ENCODE data around the gene CDH16.
"Not testable (repeated sequence)": the region's sequence is repeated elsewhere in the genome, so short reads cannot be mapped to it uniquely, and the experiment has no call there.

Gene CDH16

GRCh38 chr16:66936889-66937554, 18.3 kb upstream of the CDH16 start:
- H3K4me2 ChIP-seq (ENCODE audit: insufficient read depth, low read length, poor library complexity, severe bottlenecking) = no peak overlapping the region
- no peak overlapping the region for H3K9ac ChIP-seq (ENCODE audit: low read depth, low read length, poor library complexity)
- H3K4ac ChIP-seq (ENCODE audit: low read length) = no peak overlapping the region
- no peak for DNase-seq (ENCODE audit: low spot score)
- no peak overlapping the region for H2AK5ac ChIP-seq (ENCODE audit: low read depth, low read length)
- WGBS, 2 donors (ENCODE audit: extremely low coverage in 2 of 2, insufficient read length in 2 of 2, insufficient replicate concordance in 1 of 2) = no CpG with 5 or more reads among the region's 4 CpGs
- H3K36me3 ChIP-seq (replicated peaks in 1 of 2; ENCODE audit: control insufficient read depth in 2 of 2, insufficient read depth in 2 of 2, low read length in 2 of 2) = peaks cover 21 to 69% of the 10 kb centered on the region in 2 donors
- H2BK12ac ChIP-seq (ENCODE audit: low read length) = no peak overlapping the region
- no peaks in the 10 kb centered on the region for H3K27me3 ChIP-seq (ENCODE audit: control insufficient read depth in 3 of 3, insufficient read depth in 3 of 3, low read depth in 1 of 3, low read length in 3 of 3)
- no peak overlapping the region for H2BK5ac ChIP-seq (ENCODE audit: low read length)
- no peak overlapping the region for H3K27ac ChIP-seq (replicated peaks; ENCODE audit: low read length)
- H3K79me1 ChIP-seq (ENCODE audit: low read depth, low read length) = peaks cover 17% of the 10 kb centered on the region
- H3K18ac ChIP-seq (ENCODE audit: low read length) = no peak overlapping the region
- no peak overlapping the region for H3K14ac ChIP-seq (ENCODE audit: low read length)
- peaks cover 0 to 2% of the 10 kb centered on the region in 2 donors for H3K9me3 ChIP-seq (replicated peaks in 1 of 2; ENCODE audit: control insufficient read depth in 2 of 2, insufficient read depth in 1 of 2, low read depth in 1 of 2, low read length in 2 of 2)
- H3K4me1 ChIP-seq (ENCODE audit: control insufficient read depth in 2 of 2, insufficient read depth in 1 of 2, low read depth in 1 of 2, low read length in 2 of 2) = peaks cover 9% of the 10 kb centered on the region in 2 donors
- no peak overlapping the region for H3K23ac ChIP-seq (ENCODE audit: low read depth, low read length, poor library complexity)
- H2AFZ ChIP-seq (ENCODE audit: low read length) = no peak overlapping the region
- H4K91ac ChIP-seq (ENCODE audit: low read depth, low read length, poor library complexity) = no peak overlapping the region
- H4K8ac ChIP-seq (ENCODE audit: low read depth, low read length) = no peak overlapping the region
- no peak overlapping the region for H3K4me3 ChIP-seq (ENCODE audit: low read length in 2 of 2)
- no peak overlapping the region for H2BK120ac ChIP-seq (ENCODE audit: low read depth, low read length)
- no peak overlapping the region for H2BK15ac ChIP-seq (ENCODE audit: low read length)

- peak overlapping the region in 1 of 2 donors; percentile 99 for H3K4me3 ChIP-seq (ENCODE audit: low read length in 2 of 2)
- H3K18ac ChIP-seq (ENCODE audit: low read length) = no peak overlapping the region
- peaks cover 9% of the 10 kb centered on the region in 2 donors for H3K4me1 ChIP-seq (ENCODE audit: control insufficient read depth in 2 of 2, insufficient read depth in 1 of 2, low read depth in 1 of 2, low read length in 2 of 2)
- H2BK120ac ChIP-seq (ENCODE audit: low read depth, low read length) = no peak overlapping the region
- no peak overlapping the region for H4K8ac ChIP-seq (ENCODE audit: low read depth, low read length)
- H3K14ac ChIP-seq (ENCODE audit: low read length) = no peak overlapping the region
- no peak overlapping the region for H3K4ac ChIP-seq (ENCODE audit: low read length)
- H4K91ac ChIP-seq (ENCODE audit: low read depth, low read length, poor library complexity) = no peak overlapping the region
- no peak overlapping the region for H3K23ac ChIP-seq (ENCODE audit: low read depth, low read length, poor library complexity)
- no peak overlapping the region for H3K27ac ChIP-seq (replicated peaks; ENCODE audit: low read length)
- no peaks in the 10 kb centered on the region for H3K9me3 ChIP-seq (replicated peaks in 1 of 2; ENCODE audit: control insufficient read depth in 2 of 2, insufficient read depth in 1 of 2, low read depth in 1 of 2, low read length in 2 of 2)
- no peak overlapping the region for H2AK5ac ChIP-seq (ENCODE audit: low read depth, low read length)
- H2AFZ ChIP-seq (ENCODE audit: low read length) = no peak overlapping the region
- H2BK15ac ChIP-seq (ENCODE audit: low read length) = no peak overlapping the region
- WGBS, 2 donors (ENCODE audit: extremely low coverage in 2 of 2, insufficient read length in 2 of 2, insufficient replicate concordance in 1 of 2) = no CpG with 5 or more reads among the region's 6 CpGs
- H3K36me3 ChIP-seq (replicated peaks in 1 of 2; ENCODE audit: control insufficient read depth in 2 of 2, insufficient read depth in 2 of 2, low read length in 2 of 2) = peaks cover 18 to 68% of the 10 kb centered on the region in 2 donors
- H2BK5ac ChIP-seq (ENCODE audit: low read length) = no peak overlapping the region
- no peak overlapping the region for H3K4me2 ChIP-seq (ENCODE audit: insufficient read depth, low read length, poor library complexity, severe bottlenecking)
- no peaks in the 10 kb centered on the region for H3K27me3 ChIP-seq (ENCODE audit: control insufficient read depth in 3 of 3, insufficient read depth in 3 of 3, low read depth in 1 of 3, low read length in 3 of 3)
- no peak overlapping the region for H3K9ac ChIP-seq (ENCODE audit: low read depth, low read length, poor library complexity)
- DNase-seq (ENCODE audit: low spot score) = no peak
- no peak overlapping the region for H2BK12ac ChIP-seq (ENCODE audit: low read length)
- H3K79me1 ChIP-seq (ENCODE audit: low read depth, low read length) = peaks cover 17% of the 10 kb centered on the region
Measured at GRCh38 chr16:66936462-66936861, 17.8 kb upstream of the CDH16 start.

GRCh38 chr16:66935314-66936011, 16.8 kb upstream of the CDH16 start, which contains the start of gene CES2:
Gene CES2, plus strand, starts transcription at chr16:66935516. Its CDS starts 120 bp downstream, at chr16:66935636.
- Histone ChIP-seq H2BK120ac (ENCODE audit: low read depth, low read length) (no peak within 1 kb of the TSS), H3K4ac (ENCODE audit: low read length) (no peak within 1 kb of the TSS), H2BK12ac (ENCODE audit: low read length) (no peak within 1 kb of the TSS), H2AFZ (ENCODE audit: low read length) (peak within 1 kb of the TSS; percentile 94), H3K18ac (ENCODE audit: low read length) (peak within 1 kb of the TSS; percentile 99), H3K4me2 (ENCODE audit: insufficient read depth, low read length, poor library complexity, severe bottlenecking) (peak within 1 kb of the TSS; percentile 78), H3K79me1 (ENCODE audit: low read depth, low read length) (peaks cover 16% of the 10 kb centered on the region), H3K23ac (ENCODE audit: low read depth, low read length, poor library complexity) (peak within 1 kb of the TSS; percentile 98), H4K91ac (ENCODE audit: low read depth, low read length, poor library complexity) (no peak within 1 kb of the TSS), H3K9ac (ENCODE audit: low read depth, low read length, poor library complexity) (peak within 1 kb of the TSS; percentile 99), H3K27me3 (ENCODE audit: control insufficient read depth in 3 of 3, insufficient read depth in 3 of 3, low read depth in 1 of 3, low read length in 3 of 3) (no peaks in the 10 kb centered on the region), H3K36me3 (replicated peaks in 1 of 2; ENCODE audit: control insufficient read depth in 2 of 2, insufficient read depth in 2 of 2, low read length in 2 of 2) (peaks cover 12 to 58% of the 10 kb centered on the region in 2 donors), H3K14ac (ENCODE audit: low read length) (peak within 1 kb of the TSS; percentile 12), H2BK5ac (ENCODE audit: low read length) (peak within 1 kb of the TSS; percentile 70), H2AK5ac (ENCODE audit: low read depth, low read length) (peak within 1 kb of the TSS; percentile 77), H4K8ac (ENCODE audit: low read depth, low read length) (no peak within 1 kb of the TSS), H3K27ac (replicated peaks; ENCODE audit: low read length) (no peak within 1 kb of the TSS), H3K4me3 (ENCODE audit: low read length in 2 of 2) (peak within 1 kb of the TSS; percentile 90 to 99), H3K9me3 (replicated peaks in 1 of 2; ENCODE audit: control insufficient read depth in 2 of 2, insufficient read depth in 1 of 2, low read depth in 1 of 2, low read length in 2 of 2) (no peaks in the 10 kb centered on the region), H3K4me1 (ENCODE audit: control insufficient read depth in 2 of 2, insufficient read depth in 1 of 2, low read depth in 1 of 2, low read length in 2 of 2) (peaks cover 9% of the 10 kb centered on the region in 2 donors), H2BK15ac (ENCODE audit: low read length) (no peak within 1 kb of the TSS)
- no CpG with 5 or more reads among the region's 44 CpGs for WGBS, 2 donors (ENCODE audit: extremely low coverage in 2 of 2, insufficient read length in 2 of 2, insufficient replicate concordance in 1 of 2)
- DNase-seq (ENCODE audit: low spot score) = no peak

- peak overlapping the region; percentile 94 for H2AFZ ChIP-seq (ENCODE audit: low read length)
- H2BK15ac ChIP-seq (ENCODE audit: low read length); DNase-seq (ENCODE audit: low spot score); H3K4me1 ChIP-seq (ENCODE audit: control insufficient read depth in 2 of 2, insufficient read depth in 1 of 2, low read depth in 1 of 2, low read length in 2 of 2); H3K4ac ChIP-seq (ENCODE audit: low read length); H3K9me3 ChIP-seq (replicated peaks in 1 of 2; ENCODE audit: control insufficient read depth in 2 of 2, insufficient read depth in 1 of 2, low read depth in 1 of 2, low read length in 2 of 2); H3K27me3 ChIP-seq (ENCODE audit: control insufficient read depth in 3 of 3, insufficient read depth in 3 of 3, low read depth in 1 of 3, low read length in 3 of 3); H2BK12ac ChIP-seq (ENCODE audit: low read length); H4K8ac ChIP-seq (ENCODE audit: low read depth, low read length); H3K27ac ChIP-seq (replicated peaks; ENCODE audit: low read length); H4K91ac ChIP-seq (ENCODE audit: low read depth, low read length, poor library complexity); H2BK120ac ChIP-seq (ENCODE audit: low read depth, low read length): not testable (repeated sequence)
- H2AK5ac ChIP-seq (ENCODE audit: low read depth, low read length) = peak overlapping the region; percentile 77
- H3K14ac ChIP-seq (ENCODE audit: low read length) = peak overlapping the region; percentile 12
- peak overlapping the region; percentile 98 for H3K23ac ChIP-seq (ENCODE audit: low read depth, low read length, poor library complexity)
- H3K9ac ChIP-seq (ENCODE audit: low read depth, low read length, poor library complexity) = peak overlapping the region; percentile 99
- H2BK5ac ChIP-seq (ENCODE audit: low read length) = peak overlapping the region; percentile 70
- peak overlapping the region; percentile 90 to 99 for H3K4me3 ChIP-seq (ENCODE audit: low read length in 2 of 2)
- no CpG with 5 or more reads among the region's 24 CpGs for WGBS, 2 donors (ENCODE audit: extremely low coverage in 2 of 2, insufficient read length in 2 of 2, insufficient replicate concordance in 1 of 2)
- H3K4me2 ChIP-seq (ENCODE audit: insufficient read depth, low read length, poor library complexity, severe bottlenecking) = peak overlapping the region; percentile 78
- H3K18ac ChIP-seq (ENCODE audit: low read length) = peak overlapping the region; percentile 99
- peaks cover 7 to 52% of the 10 kb centered on the region in 2 donors for H3K36me3 ChIP-seq (replicated peaks in 1 of 2; ENCODE audit: control insufficient read depth in 2 of 2, insufficient read depth in 2 of 2, low read length in 2 of 2)
- peaks cover 16% of the 10 kb centered on the region for H3K79me1 ChIP-seq (ENCODE audit: low read depth, low read length)
Measured at GRCh38 chr16:66934839-66935313, 16.2 kb upstream of the CDH16 start.

Data from neuronal stem cell (in vitro differentiated cells).